ENCODE data around the gene ZNF773. TPM values are rescaled to one million over a fixed set of nuclear protein-coding genes. Genes with fewer than 3 reads are reported as not detected.

ZNF773 gene
- 5.1 TPM for polyA plus RNA-seq (2012; ENCODE audit: insufficient read length, low read depth)

- TF ChIP-seq POLR2AphosphoS5 (IDR thresholded peaks at IDR 0.05; ENCODE audit: low read depth, low read length) = peak; percentile 85
- peak; percentile 70; the same call in 1 of the 2 replicates for TF ChIP-seq TAF1 (IDR thresholded peaks at IDR 0.05; ENCODE audit: borderline replicate concordance, insufficient read depth, low read length)
Measured at GRCh38 chr19:57499680-57500395, at the start of gene ZNF773. Gene ZNF773 (plus strand): TSS chr19:57499938. CDS start chr19:57500081, 143 bp downstream.

GRCh38 chr19:57452307-57452706, 47.4 kb upstream of the ZNF773 start:
- no peak for TF ChIP-seq SIN3A (IDR thresholded peaks at IDR 0.05; ENCODE audit: borderline replicate concordance, insufficient read depth, low read length)
- TF ChIP-seq TAF1 (IDR thresholded peaks at IDR 0.05; ENCODE audit: borderline replicate concordance, insufficient read depth, low read length) = no peak
- no peak for TF ChIP-seq FOXP2 (optimal IDR thresholded peaks at IDR 0.05; ENCODE audit: borderline replicate concordance, extremely low read depth, extremely low read length, insufficient read depth)
- no peak for TF ChIP-seq POLR2AphosphoS5 (IDR thresholded peaks at IDR 0.05; ENCODE audit: low read depth, low read length)
- no peak for TF ChIP-seq REST (IDR thresholded peaks at IDR 0.05; ENCODE audit: insufficient read depth in 1 of 2, low read depth in 2 of 2, low read length in 2 of 2)

- TF ChIP-seq SIN3A (IDR thresholded peaks at IDR 0.05; ENCODE audit: borderline replicate concordance, insufficient read depth, low read length) = no peak
- TF ChIP-seq POLR2AphosphoS5 (IDR thresholded peaks at IDR 0.05; ENCODE audit: low read depth, low read length) = no peak
- TF ChIP-seq REST (IDR thresholded peaks at IDR 0.05; ENCODE audit: insufficient read depth in 1 of 2, low read depth in 2 of 2, low read length in 2 of 2) = no peak
- no peak for TF ChIP-seq FOXP2 (optimal IDR thresholded peaks at IDR 0.05; ENCODE audit: borderline replicate concordance, extremely low read depth, extremely low read length, insufficient read depth)
- TF ChIP-seq TAF1 (IDR thresholded peaks at IDR 0.05; ENCODE audit: borderline replicate concordance, insufficient read depth, low read length) = no peak
Measured at GRCh38 chr19:57465680-57466381, 33.9 kb upstream of the ZNF773 start.

GRCh38 chr19:57466489-57466888, 33.2 kb upstream of the ZNF773 start:
- TF ChIP-seq REST (IDR thresholded peaks at IDR 0.05; ENCODE audit: insufficient read depth in 1 of 2, low read depth in 2 of 2, low read length in 2 of 2) = no peak
- no peak for TF ChIP-seq FOXP2 (optimal IDR thresholded peaks at IDR 0.05; ENCODE audit: borderline replicate concordance, extremely low read depth, extremely low read length, insufficient read depth)
- TF ChIP-seq POLR2AphosphoS5 (IDR thresholded peaks at IDR 0.05; ENCODE audit: low read depth, low read length) = no peak
- no peak for TF ChIP-seq SIN3A (IDR thresholded peaks at IDR 0.05; ENCODE audit: borderline replicate concordance, insufficient read depth, low read length)
- no peak for TF ChIP-seq TAF1 (IDR thresholded peaks at IDR 0.05; ENCODE audit: borderline replicate concordance, insufficient read depth, low read length)

GRCh38 chr19:57473646-57474045, 26.1 kb upstream of the ZNF773 start:
- no peak for TF ChIP-seq SIN3A (IDR thresholded peaks at IDR 0.05; ENCODE audit: borderline replicate concordance, insufficient read depth, low read length)
- TF ChIP-seq FOXP2 (optimal IDR thresholded peaks at IDR 0.05; ENCODE audit: borderline replicate concordance, extremely low read depth, extremely low read length, insufficient read depth) = no peak
- no peak for TF ChIP-seq REST (IDR thresholded peaks at IDR 0.05; ENCODE audit: insufficient read depth in 1 of 2, low read depth in 2 of 2, low read length in 2 of 2)
- no peak for TF ChIP-seq POLR2AphosphoS5 (IDR thresholded peaks at IDR 0.05; ENCODE audit: low read depth, low read length)
- no peak for TF ChIP-seq TAF1 (IDR thresholded peaks at IDR 0.05; ENCODE audit: borderline replicate concordance, insufficient read depth, low read length)

All from PFSK-1 (cell line).